DMS79 treated with DMSO at 0.1 percent for 48 hours (cell line): Measurements from ENCODE around the gene EPHA6.
"Not testable (repeated sequence)": the region's sequence is repeated elsewhere in the genome, so short reads cannot be mapped to it uniquely, and the experiment has no call there.

Experiments used
- DNase-seq: peaks from one replicate; lab custom pipeline; 2025; lab: John Stamatoyannopoulos, UW

The EPHA6 gene

GRCh38 chr3:97025612-97026011 is 211.2 kb downstream of the EPHA6 start:
- not testable (repeated sequence) for DNase-seq

DNA sequence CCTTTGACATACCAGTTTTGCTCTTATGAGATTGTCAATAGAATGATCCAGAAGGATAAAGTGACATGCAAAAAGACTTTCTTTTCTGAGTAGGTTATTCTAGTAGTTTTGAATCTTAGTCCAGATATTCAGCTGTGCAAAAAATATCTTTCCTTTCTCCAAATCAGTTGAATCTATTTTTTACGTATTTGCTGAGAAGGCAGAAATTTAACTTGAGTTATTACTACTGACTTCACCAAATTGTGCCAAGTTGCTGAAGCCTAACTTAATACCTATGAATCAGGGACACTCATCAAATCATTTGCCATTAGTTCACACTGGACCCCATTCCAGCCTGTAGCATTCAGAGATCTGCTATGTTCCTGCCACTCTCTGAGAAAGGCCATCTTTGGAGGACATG is 215.6 kb downstream of the EPHA6 start:
- no peak for DNase-seq

- no peak for DNase-seq
These were observed 223.0 kb downstream of the EPHA6 start for GRCh38 chr3:97037294-97037943.

- no peak for DNase-seq
These were observed 229.0 kb downstream of the EPHA6 start for GRCh38 chr3:97043411-97043810.

DNA sequence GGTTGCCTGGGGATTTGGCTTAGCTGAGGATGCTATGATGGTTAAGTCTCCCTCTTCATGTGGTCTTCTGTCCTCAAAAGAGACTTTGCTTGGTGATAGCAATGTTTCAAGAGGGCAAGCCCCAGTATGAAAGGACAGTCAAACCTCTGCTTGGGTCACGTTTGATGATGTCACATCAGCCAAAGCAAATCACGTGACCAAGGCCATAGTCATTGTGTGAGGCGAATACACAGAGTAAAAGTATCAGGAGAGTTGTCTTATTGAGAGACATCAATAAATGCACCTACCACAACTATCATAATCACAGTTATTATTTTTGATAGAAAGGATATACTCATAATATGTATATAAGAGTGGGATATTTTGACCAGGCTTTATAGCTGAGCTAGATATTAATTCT is 243.0 kb downstream of the EPHA6 start:
- no peak for DNase-seq

DNA sequence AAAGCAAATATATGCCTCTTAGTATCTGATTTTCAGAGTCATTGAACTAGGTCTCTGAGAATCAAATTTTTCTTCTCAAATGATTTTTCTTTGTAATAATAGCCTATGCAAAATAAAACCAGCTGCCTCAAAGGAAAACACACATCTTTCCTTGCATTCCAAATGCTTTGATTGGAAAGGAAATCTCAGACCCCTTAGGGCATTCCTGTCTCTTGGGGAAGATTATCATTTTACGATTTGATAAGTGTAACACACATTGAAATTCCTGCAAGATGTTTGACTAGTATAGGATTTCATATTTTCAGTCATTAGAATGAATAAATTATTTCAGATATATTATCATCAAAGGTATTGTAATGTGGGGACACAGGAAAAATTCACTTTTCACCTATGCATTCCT is 244.8 kb downstream of the EPHA6 start:
- no peak for DNase-seq

DNA sequence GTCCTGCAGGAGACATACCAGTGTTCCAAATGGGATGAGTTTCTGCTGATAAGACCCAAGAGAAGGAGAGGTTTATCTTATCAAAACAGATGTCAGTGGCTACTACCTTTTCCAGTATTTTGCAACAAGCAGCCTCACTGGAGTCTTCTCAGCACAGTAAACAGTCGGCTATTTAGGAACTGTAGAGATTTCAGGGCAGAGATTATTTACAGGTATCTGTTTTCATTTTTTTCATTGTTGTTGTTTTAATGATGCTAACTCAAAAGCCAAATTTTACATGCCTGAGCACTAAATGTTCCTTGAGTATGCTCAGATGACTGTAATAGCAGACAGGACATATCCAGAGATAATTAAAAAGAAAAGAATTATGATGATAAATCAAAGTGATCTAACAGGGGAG is 252.1 kb downstream of the EPHA6 start:
- no peak for DNase-seq

DNA sequence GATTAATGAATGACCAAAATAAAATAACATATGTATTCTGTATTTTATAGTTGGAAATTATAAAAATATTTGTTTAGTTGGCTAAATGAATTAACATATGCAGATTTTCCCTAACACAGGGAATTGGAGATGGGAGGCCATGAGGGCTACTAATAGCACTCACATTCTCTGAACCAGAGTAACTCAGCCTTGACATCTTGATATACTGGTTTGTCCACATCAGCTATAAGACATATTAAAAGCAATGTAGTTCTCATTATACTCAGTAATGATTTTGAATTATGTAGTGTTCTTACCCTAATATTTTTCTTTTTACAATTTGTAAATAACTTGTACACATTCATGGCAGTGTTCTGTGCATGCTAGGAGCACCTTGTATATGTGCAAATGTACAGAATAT is 255.9 kb downstream of the EPHA6 start:
- DNase-seq, result no peak

GRCh38 chr3:97074546-97074945 is 260.2 kb downstream of the EPHA6 start:
- no peak for DNase-seq

DNA sequence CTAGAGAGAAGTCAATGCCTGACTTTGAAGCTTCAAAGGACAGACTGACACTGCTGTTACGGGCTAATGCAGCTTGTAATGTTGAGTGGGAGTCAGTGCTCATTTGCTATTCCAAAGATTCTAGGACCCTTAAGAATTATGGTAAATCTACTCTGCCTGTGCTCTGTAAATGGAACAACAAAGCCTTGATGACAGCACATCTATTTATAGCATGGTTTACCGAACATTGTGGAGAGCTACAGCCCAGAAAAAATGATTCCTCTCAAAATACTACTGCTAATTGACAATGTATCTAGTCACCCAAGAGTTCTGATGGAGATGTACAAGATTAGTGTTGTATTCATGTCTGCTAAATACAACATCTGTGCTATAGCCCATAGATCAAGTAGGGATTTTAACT is 262.3 kb downstream of the EPHA6 start:
- no peak for DNase-seq

DNA sequence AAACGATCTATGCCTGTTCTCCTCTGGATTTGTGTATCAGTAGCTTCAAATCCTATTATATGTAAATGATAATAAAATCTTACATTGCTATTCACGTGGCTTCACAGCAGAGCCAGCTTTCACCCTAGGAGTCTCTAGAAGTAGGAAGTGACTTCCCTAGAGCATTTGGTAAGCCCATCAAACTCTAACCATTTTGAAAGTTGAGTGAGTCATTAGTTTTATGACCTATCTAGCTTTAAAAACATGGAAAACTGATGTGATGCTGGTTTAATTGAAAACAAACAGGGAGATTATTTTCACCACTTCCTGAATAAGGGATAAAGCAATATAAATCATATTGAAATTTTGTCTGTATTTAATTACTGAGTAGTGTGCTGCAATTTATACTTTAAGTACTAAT is 275.2 kb downstream of the EPHA6 start:
- no peak for DNase-seq

DNA sequence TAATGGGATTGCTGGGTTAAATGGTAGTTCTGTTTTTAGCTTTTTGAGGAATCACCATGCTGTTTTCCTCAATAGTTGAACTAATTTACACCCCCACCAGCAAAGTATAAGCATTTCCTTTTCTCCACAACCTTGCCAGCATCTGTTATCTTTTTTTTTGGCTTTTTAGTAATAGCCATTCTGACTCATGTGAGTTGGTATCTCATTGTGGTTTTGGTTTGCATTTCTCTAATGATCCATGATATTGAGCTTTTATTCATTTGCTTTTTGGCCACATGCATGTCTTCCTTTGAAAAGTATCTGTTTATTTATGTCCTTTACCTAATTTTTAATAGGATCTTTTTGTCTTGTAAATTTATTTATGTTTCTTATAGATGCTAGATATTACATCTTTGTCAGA is 288.2 kb downstream of the EPHA6 start:
- DNase-seq, result no peak

DNA sequence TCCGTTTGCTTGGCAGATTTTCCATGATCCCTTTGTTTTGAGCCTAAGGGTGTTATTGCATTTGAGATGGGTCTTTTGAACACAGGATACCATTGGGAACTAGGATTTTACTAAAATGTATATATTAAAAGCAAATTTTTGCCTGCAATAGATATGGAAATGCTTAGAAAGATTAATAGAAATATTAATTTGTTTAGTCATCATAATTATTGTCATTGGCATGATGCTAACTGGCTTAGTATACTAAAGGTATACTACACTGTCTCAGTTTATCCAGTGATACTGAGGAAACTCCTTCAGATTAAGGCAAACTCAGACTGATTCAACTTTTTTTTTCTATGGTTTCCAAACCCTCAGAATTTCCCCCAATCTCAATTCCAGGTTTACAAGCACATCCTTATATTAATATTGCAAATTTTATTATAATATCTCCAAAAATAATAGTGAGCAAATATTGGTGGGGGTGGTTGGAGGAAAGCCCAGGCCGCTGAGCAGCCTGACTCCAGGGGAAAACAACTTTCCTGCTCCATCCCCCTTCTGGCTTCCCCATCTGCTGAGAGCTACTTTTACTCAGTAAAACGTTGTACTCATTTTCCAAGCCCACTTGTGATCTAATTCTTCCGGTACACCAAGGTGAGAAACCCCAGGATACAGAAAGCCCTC is 291.7 kb downstream of the EPHA6 start:
- DNase-seq, result no peak

DNA sequence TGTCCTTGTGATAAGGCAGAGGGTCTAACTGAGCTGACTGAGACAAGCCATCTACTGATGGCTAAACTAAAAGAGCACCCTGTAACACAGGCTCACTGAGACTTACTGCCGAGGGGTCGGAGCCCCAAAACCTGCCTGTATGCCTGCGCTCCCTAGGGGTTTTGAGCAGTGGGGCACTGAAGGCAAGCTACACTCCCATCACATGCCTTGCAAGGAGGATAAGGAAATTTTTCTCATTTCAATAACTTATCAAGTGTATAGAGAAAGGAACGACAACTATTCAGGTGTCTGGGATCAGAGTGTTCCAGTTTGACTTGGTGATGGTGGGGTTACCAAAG is 292.2 kb downstream of the EPHA6 start:
- no peak for DNase-seq

GRCh38 chr3:97108136-97108535 is 293.7 kb downstream of the EPHA6 start:
- DNase-seq, result no peak

- DNase-seq, result no peak
These were observed 296.9 kb downstream of the EPHA6 start for GRCh38 chr3:97111244-97111643.

- DNase-seq, result no peak
These were observed 307.0 kb downstream of the EPHA6 start for GRCh38 chr3:97121386-97121785.

GRCh38 chr3:97125902-97126499 is 311.6 kb downstream of the EPHA6 start:
- DNase-seq, result no peak

GRCh38 chr3:97131476-97131875 is 317.1 kb downstream of the EPHA6 start:
- DNase-seq, result no peak

DNA sequence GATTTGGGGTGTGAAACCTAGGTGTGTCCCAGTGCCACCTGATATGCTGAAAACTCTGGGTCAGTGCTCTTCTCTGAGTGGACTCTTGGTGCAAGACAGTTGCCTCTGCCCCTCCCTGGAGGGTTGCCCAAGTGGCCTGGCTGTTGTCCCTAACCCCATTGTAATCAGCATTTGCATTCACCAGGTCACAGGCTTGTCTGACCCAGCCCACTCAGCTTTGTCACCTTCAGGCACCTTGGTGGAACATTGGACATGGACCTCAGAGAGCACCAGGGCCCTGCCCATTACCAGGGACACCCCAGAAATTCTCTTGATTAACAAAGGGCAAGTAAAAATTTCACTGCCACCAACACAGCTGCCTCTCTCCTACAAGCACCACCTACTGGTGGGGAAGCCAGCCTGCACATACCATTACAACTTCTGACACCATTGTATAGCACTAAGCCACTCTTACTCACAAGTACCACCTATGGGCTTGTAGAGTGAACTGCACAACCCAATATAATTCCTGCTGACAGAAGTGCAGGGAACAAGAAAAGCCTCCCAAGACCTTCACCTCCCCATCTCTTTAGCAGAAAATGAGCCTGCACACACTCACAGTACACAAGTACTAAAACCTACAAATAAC is 324.6 kb downstream of the EPHA6 start:
- no peak for DNase-seq

DNA sequence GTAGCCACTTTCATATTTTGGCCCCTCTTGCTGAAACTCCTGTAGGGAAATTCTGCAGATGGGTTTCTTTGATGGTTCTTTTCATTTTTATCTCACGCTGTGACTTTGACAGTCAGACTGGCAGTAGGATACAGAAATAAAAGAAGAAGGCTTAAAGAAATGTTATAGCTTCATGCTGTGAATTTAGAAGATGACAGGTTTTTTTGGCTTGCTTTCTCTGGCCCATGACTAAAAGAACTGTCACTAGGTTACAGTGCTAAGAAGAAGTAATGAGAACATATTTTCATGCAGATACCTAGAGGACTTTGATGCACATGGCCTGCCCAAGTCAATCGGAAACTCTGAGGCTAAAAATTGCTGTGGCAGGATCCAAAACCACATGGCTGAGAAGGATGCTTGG is 334.5 kb downstream of the EPHA6 start:
- no peak for DNase-seq

DNA sequence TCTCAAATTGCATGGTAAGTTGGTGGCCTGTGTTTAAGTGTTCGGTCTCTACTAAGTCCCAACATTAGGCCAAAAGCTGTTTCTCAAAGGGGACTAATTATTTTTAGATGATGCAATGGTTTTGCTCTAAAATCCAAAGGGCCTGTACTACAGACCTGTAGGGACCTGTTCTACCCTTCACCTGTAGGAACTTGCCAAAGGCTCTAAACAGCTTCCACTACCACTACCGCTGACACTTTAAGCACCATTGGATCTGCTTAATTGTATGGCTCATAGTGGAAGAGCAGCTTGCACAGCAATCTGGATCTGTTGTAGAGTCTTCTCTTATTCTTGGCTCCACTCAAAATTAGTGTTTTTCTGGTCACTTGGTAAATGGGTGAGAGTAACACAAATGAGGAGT is 346.8 kb downstream of the EPHA6 start:
- no peak for DNase-seq

DNA sequence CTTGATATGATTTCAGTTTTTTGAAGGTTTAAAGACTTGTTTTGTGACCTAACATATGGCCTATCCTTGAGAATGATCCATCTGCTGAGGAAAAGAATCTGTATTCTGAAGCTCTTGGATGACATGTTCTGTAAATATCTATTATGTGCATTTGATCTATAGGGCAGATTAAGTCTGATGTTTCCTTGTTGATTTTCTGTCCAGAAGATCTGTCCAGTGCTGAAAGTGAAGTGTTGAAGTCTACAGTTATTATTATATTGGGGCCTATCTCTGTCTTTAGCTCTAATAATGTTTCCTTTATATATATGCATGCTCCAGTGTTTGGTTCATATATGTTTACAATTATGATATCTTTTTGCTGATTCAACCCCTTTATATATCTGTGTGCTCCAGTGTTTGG is 362.8 kb downstream of the EPHA6 start:
- no peak for DNase-seq
